HepG2 (cell line): ENCODE results near the gene USP1. TPM values are rescaled to one million over a fixed set of nuclear protein-coding genes. Genes with fewer than 3 reads are reported as not detected.

Experiments used
- ATAC-seq: fragments of 200-7000 bp; cut with Tn5 transposase; 3 replicates; pipeline ENCODE4 v1.9.1; 2020; ENCODE audit warnings: mild to moderate bottlenecking, moderate library complexity
- BruUV-seq: library from RNA; stranded (reverse); fragments of 400-500 nt; replicated peaks from 2 replicates; lab custom pipeline; 2021; lab: Mats Ljungman, UMichigan
- CTCF ChIA-PET: fragments of 300-600 bp; formaldehyde crosslinking; extraction: SDS; loops from one replicate; lab custom pipeline; 2021; ENCODE audit warnings: low total read pairs, inconsistent platforms, low intra/inter-chr PET ratio; lab: Yijun Ruan, JAX
- POLR2A ChIA-PET: fragments of 350-600 bp; sonication (Branson Sonifier 250); formaldehyde crosslinking; loops from one replicate; lab custom pipeline; 2020; ENCODE audit warnings: antibody characterized with exemption, inconsistent platforms; lab: Yijun Ruan, JAX
- DNase-seq: peaks from one replicate; pipeline ENCODE4 v3.0.0-alpha.2; 2015; ENCODE audit warnings: low spot score
- FAIRE-seq: peaks from 3 replicates; lab custom pipeline; 2011; peaks lifted over from hg19 to GRCh38; lab: Jason Lieb, UNC
- H2AFZ ChIP-seq: one replicate; pipeline ENCODE4 v1.6.1; 2011; ENCODE audit warnings: low read length, inconsistent platforms
- H3K27ac ChIP-seq: fragments of 300-600 bp; 3 replicates; pipeline ENCODE4 v1.8.0; 2011; ENCODE audit warnings: mixed run types, mild to moderate bottlenecking, mixed read lengths, low read length, inconsistent platforms; ENCODE audit not compliant: insufficient read depth; ENCODE audit errors: extremely low read length
- H3K27me3 ChIP-seq, 2 experiments: fragments of 200-600 bp in 1 of 2; 2 replicates in 1 of 2; 3 replicates in 1 of 2; pipeline versions ENCODE4 v1.6.0 to v1.8.0; 2011; ENCODE audit warnings: low read length in 2 of 2, mild to moderate bottlenecking in 2 of 2, moderate library complexity in 2 of 2, inconsistent platforms in 1 of 2; ENCODE audit not compliant: insufficient read depth in 2 of 2, control insufficient read depth in 1 of 2
- H3K36me3 ChIP-seq, 2 experiments: fragments of 200-600 bp in 1 of 2; replicated peaks in 1 of 2; 2 replicates in 1 of 2; 3 replicates in 1 of 2; pipeline versions ENCODE4 v1.5.1 to v1.8.0; 2011; ENCODE audit warnings: low read length in 2 of 2, inconsistent platforms in 1 of 2; ENCODE audit not compliant: insufficient read depth in 2 of 2, control insufficient read depth in 1 of 2
- H3K4me1 ChIP-seq: 2 replicates; pipeline ENCODE4 v1.5.1; 2012; ENCODE audit warnings: low read length, inconsistent platforms; ENCODE audit not compliant: insufficient read depth
- H3K4me2 ChIP-seq: 2 replicates; pipeline ENCODE4 v1.6.0; 2011; ENCODE audit warnings: low read depth, low read length, inconsistent platforms
- H3K4me3 ChIP-seq, 3 experiments: fragments of 200-600 bp in 1 of 3; sonication (generic), shearing (Covaris generic) in 1 of 3; replicated peaks in 1 of 3; 2 replicates each; pipeline ENCODE4 v1.5.1; 2011 to 2016; ENCODE audit warnings: low read length in 3 of 3, inconsistent platforms in 2 of 3, low read depth in 2 of 3, mild to moderate bottlenecking in 2 of 3, control low read depth in 1 of 3, mixed read lengths in 1 of 3; ENCODE audit not compliant: insufficient read depth in 1 of 3
- H3K79me2 ChIP-seq: one replicate; pipeline ENCODE4 v1.6.1; 2011; ENCODE audit warnings: low read length, inconsistent platforms; ENCODE audit not compliant: insufficient read depth
- H3K9ac ChIP-seq: 2 replicates; pipeline ENCODE4 v1.6.0; 2011; ENCODE audit warnings: mild to moderate bottlenecking, low read depth, low read length, inconsistent platforms; ENCODE audit not compliant: insufficient read depth
- H3K9me3 ChIP-seq: 2 replicates; pipeline ENCODE4 v1.5.1; 2012; ENCODE audit warnings: mild to moderate bottlenecking, low read length
- H4K20me1 ChIP-seq: 2 replicates; pipeline ENCODE4 v1.6.0; 2011; ENCODE audit warnings: inconsistent platforms, mild to moderate bottlenecking, low read length, moderate library complexity; ENCODE audit not compliant: insufficient read depth
- ASH2L ChIP-seq: fragments of 300-600, 200-600 bp; sonication (generic); IDR thresholded peaks from 2 replicates; pipeline ENCODE4 v1.7.0; 2017; ENCODE audit warnings: low read depth, mild to moderate bottlenecking, moderate library complexity, mixed read lengths, low read length; ENCODE audit not compliant: insufficient read length
- DNMT3B ChIP-seq: conservative IDR thresholded peaks from 2 replicates; pipeline ENCODE4 v1.6.1; 2016; ENCODE audit warnings: missing biosample characterization, control low read depth
- EEA1 ChIP-seq: sonication (generic); formaldehyde crosslinking; IDR thresholded peaks from 2 replicates; pipeline ENCODE4 v1.5.1; 2020; ENCODE audit warnings: mild to moderate bottlenecking, missing genetic modification reagents, borderline replicate concordance
- EZH2 ChIP-seq: conservative IDR thresholded peaks from 2 replicates; pipeline ENCODE4 v1.6.1; 2012; ENCODE audit warnings: mild to moderate bottlenecking, low read depth, low read length, moderate library complexity
- GTF2F1 ChIP-seq: fragments of 150-350 bp; IDR thresholded peaks from 2 replicates; pipeline ENCODE4 v1.6.1; 2014; ENCODE audit warnings: low read length
- HNRNPH1 ChIP-seq: fragments of 200-400 bp; formaldehyde crosslinking; optimal IDR thresholded peaks from 2 replicates; pipeline ENCODE3; 2017; ENCODE audit warnings: mild to moderate bottlenecking, low read depth, low read length
- KDM1A ChIP-seq: IDR thresholded peaks from 2 replicates; pipeline ENCODE4 v1.6.1; 2016; ENCODE audit warnings: missing compliant biosample characterization
- KLF16 ChIP-seq, 2 experiments: sonication (generic) in 1 of 2; formaldehyde crosslinking in 1 of 2; IDR thresholded peaks; 2 replicates each; pipeline versions ENCODE4 v1.6.1 to v1.8.0; 2016 to 2023; ENCODE audit warnings: missing genetic modification reagents in 2 of 2, missing compliant biosample characterization in 1 of 2
- MEIS1 ChIP-seq: sonication (generic); formaldehyde crosslinking; IDR thresholded peaks from 2 replicates; pipeline ENCODE4 v1.9.0; 2021; ENCODE audit warnings: mild to moderate bottlenecking, missing genetic modification reagents, moderate library complexity, borderline replicate concordance
- NFIB ChIP-seq: sonication (generic); formaldehyde crosslinking; IDR thresholded peaks from 2 replicates; pipeline ENCODE4 v1.9.0; 2021; ENCODE audit warnings: missing genetic modification reagents, mild to moderate bottlenecking, borderline replicate concordance
- SALL1 ChIP-seq: sonication (generic); formaldehyde crosslinking; IDR thresholded peaks from 2 replicates; pipeline ENCODE4 v1.8.0; 2022; ENCODE audit warnings: mild to moderate bottlenecking, missing genetic modification reagents
- U2AF2 ChIP-seq: fragments of 200-400 bp; formaldehyde crosslinking; IDR thresholded peaks from 2 replicates; pipeline ENCODE4 v1.6.1; 2017; ENCODE audit warnings: low read depth, mild to moderate bottlenecking, low read length
- WIZ ChIP-seq: sonication (generic); formaldehyde crosslinking; IDR thresholded peaks from 2 replicates; pipeline ENCODE4 v1.5.1; 2020; ENCODE audit warnings: mild to moderate bottlenecking, missing genetic modification reagents
- ZNF569 ChIP-seq: sonication (generic); formaldehyde crosslinking; IDR thresholded peaks from 2 replicates; pipeline ENCODE4 v1.5.0; 2020; ENCODE audit warnings: mild to moderate bottlenecking, missing genetic modification reagents, moderate library complexity, borderline replicate concordance
- ZNF607 ChIP-seq: sonication (generic); formaldehyde crosslinking; IDR thresholded peaks from 2 replicates; pipeline ENCODE4 v1.5.1; 2020; ENCODE audit warnings: missing genetic modification reagents, mild to moderate bottlenecking, borderline replicate concordance
- WGBS: methylation state at CpG from one replicate; pipeline ENCODE4 v1.1.6; 2017; ENCODE audit warnings: low lambda C conversion rate; 5-methylcytosine and 5-hydroxymethylcytosine counted together
- in situ Hi-C: cut with HindIII; loops from 2 replicates; pipeline ENCODE4 v1.10.0; 2017; ENCODE audit warnings: low pct_unique_long_range_greater_than_20kb; ENCODE audit not compliant: extremely low pct_ligation_motif_present
- intact Hi-C: fragments of 100-400 bp; cut with micrococcal nuclease; formaldehyde crosslinking; loops from one replicate; pipeline ENCODE4 v1.10.0; 2022; ENCODE audit not compliant: unreplicated experiment
- polyA plus RNA-seq, 8 experiments: library from polyadenylated mRNA; depleted of rRNA in 3 of 8; stranded (reverse) in 7 of 8; unstranded in 1 of 8; fragments of >200 nt; fragmentation: Illumina TruSeq in 4 of 8; extraction: Trizol in 4 of 8; gene quantifications; 2 replicates each; pipeline versions ENCODE4 v1.2.1 to v1.2.3, GENCODE V29; 2011 to 2016; ENCODE audit warnings: low read depth in 4 of 8, missing spikeins in 1 of 8, mixed read lengths in 1 of 8; ENCODE audit not compliant: insufficient read depth in 1 of 8
- total RNA-seq, 5 experiments: library from RNA; depleted of rRNA; stranded (reverse); fragments of >200 nt; fragmentation: Illumina TruSeq; extraction: Trizol; gene quantifications; 2 replicates each; pipeline ENCODE4 v1.2.3, GENCODE V29; 2016; ENCODE audit warnings: low read depth in 1 of 5
- TF ChIP-seq, protein P1 (sequence below): sonication (generic); formaldehyde crosslinking; IDR thresholded peaks from 2 replicates; pipeline ENCODE4 v1.5.0; 2020; ENCODE audit warnings: mild to moderate bottlenecking, missing genetic modification reagents, borderline replicate concordance

The USP1 gene
- total and polyA plus RNA-seq, 2 of the 13 experiments (the other 11 are each of a cell fraction or from before 2014, with no cell fraction given) = 9.0 to 64.6 TPM

DNA sequence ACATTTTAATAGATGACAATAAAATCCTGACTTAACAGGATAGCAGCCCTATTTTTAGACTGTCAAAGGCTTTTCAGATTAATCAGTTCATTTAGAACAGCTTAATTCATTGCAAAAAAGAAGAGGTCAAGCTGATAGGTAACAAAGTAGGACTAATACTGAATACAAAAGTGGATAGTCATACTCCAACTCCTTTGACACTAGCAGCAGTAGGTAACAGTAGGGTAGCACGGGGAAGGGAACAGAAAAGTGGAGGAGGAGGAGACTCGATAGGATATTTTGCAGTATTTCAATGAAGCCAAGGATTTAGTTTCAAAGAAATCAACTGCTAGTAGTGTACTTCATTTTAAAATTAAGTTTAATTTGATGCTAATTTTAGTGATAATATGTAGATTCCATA lies 51.1 kb downstream of the USP1 start:
- intact Hi-C loops (no loop called here), in situ Hi-C loops (no loop called here)
- 99% methylated on average over 2 of the region's 2 CpGs for WGBS
- Histone ChIP-seq H3K9ac (no peak overlapping the region), H3K9me3 (no peaks in the 10 kb centered on the region), H3K79me2 (no peaks in the 10 kb centered on the region), H3K4me2 (no peak overlapping the region), H3K4me3 (no peak overlapping the region), H3K27ac (no peak overlapping the region), H3K36me3 (peaks cover 5 to 50% of the 10 kb centered on the region in 2 experiments), H2AFZ (no peak overlapping the region), H3K27me3 (no peaks in the 10 kb centered on the region), H3K4me1 (no peaks in the 10 kb centered on the region), H4K20me1 (no peaks in the 10 kb centered on the region)
- FAIRE-seq (no peak), ATAC-seq (no peak), DNase-seq (no peak)
- ChIA-PET POLR2A (no interaction called here), CTCF (no interaction called here)
- no TSS peak for BruUV-seq
- TF ChIP-seq ASH2L (no peak), KDM1A (no peak), ZNF569 (no peak), GTF2F1 (no peak), DNMT3B (CRISPR knock-in tag) (no peak), EZH2 (no peak), MEIS1 (CRISPR knock-in tag) (no peak), SALL1 (CRISPR knock-in tag) (no peak), HNRNPH1 (no peak), NFIB (CRISPR knock-in tag) (no peak), KLF16 (CRISPR knock-in tag; IDR thresholded peaks at IDR 0.05) (no peak), EEA1 (CRISPR knock-in tag) (no peak), U2AF2 (no peak), WIZ (CRISPR knock-in tag) (no peak), ZNF607 (no peak)
- TF ChIP-seq, protein P1, sequence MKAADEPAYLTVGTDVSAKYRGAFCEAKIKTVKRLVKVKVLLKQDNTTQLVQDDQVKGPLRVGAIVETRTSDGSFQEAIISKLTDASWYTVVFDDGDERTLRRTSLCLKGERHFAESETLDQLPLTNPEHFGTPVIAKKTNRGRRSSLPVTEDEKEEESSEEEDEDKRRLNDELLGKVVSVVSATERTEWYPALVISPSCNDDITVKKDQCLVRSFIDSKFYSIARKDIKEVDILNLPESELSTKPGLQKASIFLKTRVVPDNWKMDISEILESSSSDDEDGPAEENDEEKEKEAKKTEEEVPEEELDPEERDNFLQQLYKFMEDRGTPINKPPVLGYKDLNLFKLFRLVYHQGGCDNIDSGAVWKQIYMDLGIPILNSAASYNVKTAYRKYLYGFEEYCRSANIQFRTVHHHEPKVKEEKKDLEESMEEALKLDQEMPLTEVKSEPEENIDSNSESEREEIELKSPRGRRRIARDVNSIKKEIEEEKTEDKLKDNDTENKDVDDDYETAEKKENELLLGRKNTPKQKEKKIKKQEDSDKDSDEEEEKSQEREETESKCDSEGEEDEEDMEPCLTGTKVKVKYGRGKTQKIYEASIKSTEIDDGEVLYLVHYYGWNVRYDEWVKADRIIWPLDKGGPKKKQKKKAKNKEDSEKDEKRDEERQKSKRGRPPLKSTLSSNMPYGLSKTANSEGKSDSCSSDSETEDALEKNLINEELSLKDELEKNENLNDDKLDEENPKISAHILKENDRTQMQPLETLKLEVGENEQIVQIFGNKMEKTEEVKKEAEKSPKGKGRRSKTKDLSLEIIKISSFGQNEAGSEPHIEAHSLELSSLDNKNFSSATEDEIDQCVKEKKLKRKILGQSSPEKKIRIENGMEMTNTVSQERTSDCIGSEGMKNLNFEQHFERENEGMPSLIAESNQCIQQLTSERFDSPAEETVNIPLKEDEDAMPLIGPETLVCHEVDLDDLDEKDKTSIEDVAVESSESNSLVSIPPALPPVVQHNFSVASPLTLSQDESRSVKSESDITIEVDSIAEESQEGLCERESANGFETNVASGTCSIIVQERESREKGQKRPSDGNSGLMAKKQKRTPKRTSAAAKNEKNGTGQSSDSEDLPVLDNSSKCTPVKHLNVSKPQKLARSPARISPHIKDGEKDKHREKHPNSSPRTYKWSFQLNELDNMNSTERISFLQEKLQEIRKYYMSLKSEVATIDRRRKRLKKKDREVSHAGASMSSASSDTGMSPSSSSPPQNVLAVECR (CRISPR knock-in tag) = no peak
